ENCODE results near the gene CHRNG.

CHRNG gene

DNA sequence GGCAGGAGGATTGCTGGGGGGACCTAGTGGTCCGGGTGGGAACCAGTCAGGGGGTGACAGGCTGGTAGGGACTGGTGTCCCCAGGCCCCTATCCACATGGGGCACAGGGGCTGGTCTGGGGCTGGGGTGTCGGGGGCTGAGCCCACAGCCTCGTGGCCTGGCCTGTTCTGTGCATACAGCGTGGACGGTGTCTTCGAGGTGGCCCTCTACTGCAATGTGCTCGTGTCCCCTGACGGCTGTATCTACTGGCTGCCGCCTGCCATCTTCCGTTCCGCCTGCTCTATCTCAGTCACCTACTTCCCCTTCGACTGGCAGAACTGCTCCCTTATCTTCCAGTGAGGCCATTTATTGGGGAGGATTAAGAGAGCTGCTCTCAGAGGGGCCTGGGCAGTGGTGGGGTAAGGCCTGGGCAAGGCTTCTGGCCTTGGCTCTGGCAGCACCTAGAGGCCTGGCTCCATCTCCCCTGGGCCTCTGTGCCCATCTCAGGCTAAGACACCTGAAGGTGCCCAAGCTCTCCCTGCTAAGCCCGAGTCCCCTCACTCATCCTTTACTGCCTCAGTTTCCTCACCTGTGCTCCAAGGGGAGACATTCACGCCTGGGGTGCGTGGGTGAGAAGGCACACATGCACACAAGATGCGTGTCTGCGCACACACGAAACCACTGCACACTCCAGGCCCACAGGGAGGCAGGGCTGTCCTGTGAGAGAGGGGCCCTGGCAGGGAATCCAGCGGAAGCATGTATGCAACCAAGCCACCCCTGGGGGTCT is 1.9 kb downstream of the CHRNG start:
- CTCF ChIA-PET, result no interaction called here
- POLR2A ChIA-PET, result no interaction called here
- no peak for DNase-seq (ENCODE audit: low read depth, low spot score)
- TF ChIP-seq, protein P1, sequence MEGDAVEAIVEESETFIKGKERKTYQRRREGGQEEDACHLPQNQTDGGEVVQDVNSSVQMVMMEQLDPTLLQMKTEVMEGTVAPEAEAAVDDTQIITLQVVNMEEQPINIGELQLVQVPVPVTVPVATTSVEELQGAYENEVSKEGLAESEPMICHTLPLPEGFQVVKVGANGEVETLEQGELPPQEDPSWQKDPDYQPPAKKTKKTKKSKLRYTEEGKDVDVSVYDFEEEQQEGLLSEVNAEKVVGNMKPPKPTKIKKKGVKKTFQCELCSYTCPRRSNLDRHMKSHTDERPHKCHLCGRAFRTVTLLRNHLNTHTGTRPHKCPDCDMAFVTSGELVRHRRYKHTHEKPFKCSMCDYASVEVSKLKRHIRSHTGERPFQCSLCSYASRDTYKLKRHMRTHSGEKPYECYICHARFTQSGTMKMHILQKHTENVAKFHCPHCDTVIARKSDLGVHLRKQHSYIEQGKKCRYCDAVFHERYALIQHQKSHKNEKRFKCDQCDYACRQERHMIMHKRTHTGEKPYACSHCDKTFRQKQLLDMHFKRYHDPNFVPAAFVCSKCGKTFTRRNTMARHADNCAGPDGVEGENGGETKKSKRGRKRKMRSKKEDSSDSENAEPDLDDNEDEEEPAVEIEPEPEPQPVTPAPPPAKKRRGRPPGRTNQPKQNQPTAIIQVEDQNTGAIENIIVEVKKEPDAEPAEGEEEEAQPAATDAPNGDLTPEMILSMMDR (IDR thresholded peaks at IDR 0.05; ENCODE audit: insufficient read depth, low read length, missing control alignments), result no peak
- no peak overlapping the region for H3K4me3 ChIP-seq (ENCODE audit: low read depth, low read length)

DNA sequence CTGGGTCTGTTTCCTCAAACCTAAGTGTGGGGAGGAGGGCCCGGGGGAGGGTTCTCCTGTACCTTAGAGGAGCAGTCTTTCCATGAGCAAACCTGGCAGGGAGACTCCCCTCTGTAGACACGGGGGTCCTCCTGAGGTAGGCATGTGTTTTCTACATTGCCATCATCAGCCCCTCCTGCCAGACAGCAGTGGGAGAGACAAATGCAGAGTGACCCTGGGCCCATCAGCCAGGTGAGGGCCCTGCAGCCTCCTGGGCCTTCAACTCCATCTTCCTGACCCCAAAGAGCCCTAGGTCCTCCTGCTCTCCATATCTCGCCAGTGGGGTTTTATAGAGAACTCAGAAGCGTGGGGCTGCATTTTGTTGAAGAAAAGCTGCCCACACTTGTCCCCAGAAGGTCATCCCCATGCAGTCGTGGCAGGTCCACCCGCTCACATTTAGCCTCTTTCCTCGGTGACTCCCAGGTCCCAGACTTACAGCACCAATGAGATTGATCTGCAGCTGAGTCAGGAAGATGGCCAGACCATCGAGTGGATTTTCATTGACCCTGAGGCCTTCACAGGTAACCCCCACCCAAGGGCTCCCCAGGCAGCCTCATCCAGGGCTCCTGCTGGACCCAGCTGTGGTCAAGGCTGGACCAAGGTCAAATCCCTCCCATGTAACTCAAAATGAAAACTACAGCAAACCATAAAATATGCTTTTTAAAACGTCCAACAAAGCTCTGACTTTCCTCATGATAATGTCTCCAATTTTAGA is 2.6 kb downstream of the CHRNG start:
- ChIA-PET CTCF (interaction anchor here (1.0 kb wide), 1 partner anchor 21 kb away, joined by 3 read pairs; no protein-coding TSS in a partner anchor), POLR2A (no interaction called here)
- no peak for DNase-seq (ENCODE audit: low read depth, low spot score)
- TF ChIP-seq, protein P1 (IDR thresholded peaks at IDR 0.05; ENCODE audit: insufficient read depth, low read length, missing control alignments), result no peak
- H3K4me3 ChIP-seq (ENCODE audit: low read depth, low read length), result no peak overlapping the region

DNA sequence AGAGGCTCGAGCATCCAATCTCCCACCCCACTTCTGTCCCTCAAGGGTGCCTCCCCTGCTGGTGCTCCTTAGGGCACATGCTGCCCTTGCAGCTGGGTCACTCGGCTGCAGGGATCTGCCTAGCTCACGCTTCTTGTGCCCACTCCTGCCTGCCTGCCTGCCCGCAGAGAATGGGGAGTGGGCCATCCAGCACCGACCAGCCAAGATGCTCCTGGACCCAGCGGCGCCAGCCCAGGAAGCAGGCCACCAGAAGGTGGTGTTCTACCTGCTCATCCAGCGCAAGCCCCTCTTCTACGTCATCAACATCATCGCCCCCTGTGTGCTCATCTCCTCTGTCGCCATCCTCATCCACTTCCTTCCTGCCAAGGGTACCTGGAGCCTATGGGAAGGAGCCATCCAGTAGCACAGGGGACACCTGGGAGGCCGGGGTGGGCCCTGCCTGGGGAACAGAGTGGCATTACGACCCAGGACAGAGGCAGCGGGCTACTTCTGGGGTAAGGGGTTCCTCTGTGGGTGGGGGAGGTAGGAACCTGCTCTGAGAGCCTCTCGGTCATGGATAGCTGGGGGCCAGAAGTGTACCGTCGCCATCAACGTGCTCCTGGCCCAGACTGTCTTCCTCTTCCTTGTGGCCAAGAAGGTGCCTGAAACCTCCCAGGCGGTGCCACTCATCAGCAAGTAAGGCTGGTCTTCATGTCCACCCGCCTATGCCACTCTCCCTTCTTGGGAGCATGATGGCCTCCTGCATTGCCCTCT is 3.4 kb downstream of the CHRNG start:
- POLR2A ChIA-PET, result no interaction called here

DNA sequence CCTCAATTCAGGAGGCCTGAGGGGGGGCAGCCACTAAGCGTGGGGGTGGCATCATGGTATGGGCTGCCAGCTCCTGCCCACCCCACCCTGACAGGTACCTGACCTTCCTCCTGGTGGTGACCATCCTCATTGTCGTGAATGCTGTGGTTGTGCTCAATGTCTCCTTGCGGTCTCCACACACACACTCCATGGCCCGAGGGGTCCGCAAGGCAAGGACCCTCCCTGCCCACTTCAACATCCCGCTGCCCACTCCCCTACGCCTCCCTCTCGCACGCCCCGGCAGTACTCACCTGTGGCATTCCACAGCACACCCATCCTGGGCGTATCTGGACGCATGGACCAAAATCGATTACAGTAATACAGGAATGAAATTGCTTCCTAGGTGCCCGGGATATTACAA is 4.0 kb downstream of the CHRNG start:
- CTCF ChIA-PET, result no interaction called here
- POLR2A ChIA-PET, result no interaction called here

More for the DNA sequence above, 3.4 kb downstream of the CHRNG start:
- no peak for DNase-seq (ENCODE audit: low read depth, low spot score)
- H3K4me3 ChIP-seq (ENCODE audit: low read depth, low read length), result no peak overlapping the region
- TF ChIP-seq, protein P1 (IDR thresholded peaks at IDR 0.05; ENCODE audit: insufficient read depth, low read length, missing control alignments), result no peak
- CTCF ChIA-PET, result interaction anchor here (1.0 kb wide), 1 partner anchor 21 kb away, joined by 3 read pairs; no protein-coding TSS in a partner anchor

DNA sequence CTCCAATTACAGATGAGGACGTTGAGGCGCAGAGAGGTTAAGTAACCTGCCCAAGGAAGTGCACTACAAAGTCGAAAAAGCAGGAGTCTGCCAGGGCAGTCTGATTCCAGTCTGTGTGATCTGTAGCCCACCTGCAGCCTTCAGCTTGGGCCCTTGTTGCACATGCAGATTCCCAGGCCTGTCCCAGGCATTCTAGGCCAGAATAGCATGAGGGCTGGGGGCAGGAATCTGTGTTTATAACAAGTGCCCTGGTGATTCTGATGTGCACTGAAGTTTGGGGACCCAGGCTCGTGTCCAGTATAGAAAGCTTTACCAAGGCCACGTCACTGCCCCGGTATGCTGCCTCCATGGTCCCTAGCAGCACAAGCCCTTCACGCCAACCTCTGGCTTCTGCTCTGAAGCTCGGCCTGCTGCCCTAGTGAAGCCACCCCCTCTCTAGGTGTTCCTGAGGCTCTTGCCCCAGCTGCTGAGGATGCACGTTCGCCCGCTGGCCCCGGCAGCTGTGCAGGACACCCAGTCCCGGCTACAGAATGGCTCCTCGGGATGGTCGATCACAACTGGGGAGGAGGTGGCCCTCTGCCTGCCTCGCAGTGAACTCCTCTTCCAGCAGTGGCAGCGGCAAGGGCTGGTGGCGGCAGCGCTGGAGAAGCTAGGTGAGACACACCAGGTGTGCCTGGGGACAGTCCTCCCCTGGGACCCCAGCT is 4.6 kb downstream of the CHRNG start:
- DNase-seq (ENCODE audit: low read depth, low spot score), result no peak
- ChIA-PET CTCF (no interaction called here), POLR2A (no interaction called here)
- H3K4me3 ChIP-seq (ENCODE audit: low read depth, low read length), result no peak overlapping the region
- TF ChIP-seq, protein P1 (IDR thresholded peaks at IDR 0.05; ENCODE audit: insufficient read depth, low read length, missing control alignments), result no peak

More for the DNA sequence above, 4.0 kb downstream of the CHRNG start:
- DNase-seq (ENCODE audit: low read depth, low spot score), result no peak
- no peak overlapping the region for H3K4me3 ChIP-seq (ENCODE audit: low read depth, low read length)
- TF ChIP-seq, protein P1 (IDR thresholded peaks at IDR 0.05; ENCODE audit: insufficient read depth, low read length, missing control alignments), result no peak
